ENCODE measurements around the gene TMEM208.

TMEM208 gene

GRCh38 chr16:67209565-67209964 is 17.4 kb upstream of the TMEM208 start:
- no peak overlapping the region for H3K4me3 ChIP-seq (ENCODE audit: low read depth, low read length)
- no peak for TF ChIP-seq CTCF (IDR thresholded peaks at IDR 0.05; ENCODE audit: borderline replicate concordance, insufficient read depth, low read depth, low read length)

GRCh38 chr16:67210069-67210937 is 16.6 kb upstream of the TMEM208 start:
- TF ChIP-seq CTCF (IDR thresholded peaks at IDR 0.05; ENCODE audit: borderline replicate concordance, insufficient read depth, low read depth, low read length) = no peak
- no peak overlapping the region for H3K4me3 ChIP-seq (ENCODE audit: low read depth, low read length)

DNA sequence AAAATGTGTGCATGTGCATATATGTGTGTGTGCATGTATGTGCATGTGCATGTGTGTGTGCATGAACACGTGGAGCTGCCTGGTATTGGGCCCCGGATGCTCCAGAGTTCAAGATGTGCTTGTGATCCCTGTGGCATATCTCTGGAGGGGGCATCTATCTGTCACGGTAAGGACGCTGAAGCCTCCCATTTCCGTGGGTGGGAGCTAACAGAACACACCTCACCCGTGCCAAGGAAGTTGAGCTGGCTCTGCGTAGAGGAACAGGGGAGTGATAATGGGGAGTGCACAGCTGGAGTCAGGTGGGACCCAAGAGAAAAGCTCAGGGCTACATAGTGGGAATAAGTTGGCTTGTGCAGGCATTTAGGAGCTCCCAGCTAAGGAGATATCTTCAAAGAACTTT is 15.3 kb upstream of the TMEM208 start:
- H3K4me3 ChIP-seq (ENCODE audit: low read depth, low read length) = no peak overlapping the region
- TF ChIP-seq CTCF (IDR thresholded peaks at IDR 0.05; ENCODE audit: borderline replicate concordance, insufficient read depth, low read depth, low read length) = no peak

DNA sequence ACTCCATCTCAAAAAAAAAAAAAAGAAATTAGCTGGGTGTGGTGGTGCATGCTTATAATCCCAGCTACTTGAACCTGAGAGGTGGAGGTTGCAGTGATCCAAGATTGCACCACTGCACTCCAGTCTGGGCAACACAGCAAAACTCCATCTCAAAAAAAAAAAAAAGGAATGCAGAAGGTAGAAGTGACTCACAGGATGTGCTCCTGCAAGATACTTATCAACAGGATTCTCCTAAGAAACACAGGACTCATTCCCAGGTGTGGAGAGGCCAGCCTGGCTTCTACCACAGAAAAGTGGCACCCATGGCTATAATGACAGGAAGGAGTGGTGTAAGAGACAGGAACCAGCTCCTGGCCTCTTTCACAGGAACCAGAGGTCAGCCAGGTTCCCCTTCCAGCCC is 14.2 kb upstream of the TMEM208 start:
- TF ChIP-seq CTCF (IDR thresholded peaks at IDR 0.05; ENCODE audit: borderline replicate concordance, insufficient read depth, low read depth, low read length) = no peak

GRCh38 chr16:67213197-67214019 is 13.5 kb upstream of the TMEM208 start:
- TF ChIP-seq CTCF (IDR thresholded peaks at IDR 0.05; ENCODE audit: borderline replicate concordance, insufficient read depth, low read depth, low read length) = no peak
- H3K4me3 ChIP-seq (ENCODE audit: low read depth, low read length) = no peak overlapping the region

More for the DNA sequence above, 14.2 kb upstream of the TMEM208 start:
- no peak overlapping the region for H3K4me3 ChIP-seq (ENCODE audit: low read depth, low read length)

GRCh38 chr16:67215706-67216105 is 11.2 kb upstream of the TMEM208 start:
- no peak for TF ChIP-seq CTCF (IDR thresholded peaks at IDR 0.05; ENCODE audit: borderline replicate concordance, insufficient read depth, low read depth, low read length)
- no peak overlapping the region for H3K4me3 ChIP-seq (ENCODE audit: low read depth, low read length)
